COR-L47 (cell line): ENCODE results near the gene TNFRSF11A.

Experiments used
- DNase-seq: peaks from one replicate; lab custom pipeline; 2025; lab: John Stamatoyannopoulos, UW

The TNFRSF11A gene

GRCh38 chr18:62324917-62325805 lies at the start of gene TNFRSF11A:
Gene TNFRSF11A, plus strand, starts transcription at chr18:62325310. Its CDS starts 43 bp downstream, at chr18:62325353.
- DNase-seq = peak; percentile 55

DNA sequence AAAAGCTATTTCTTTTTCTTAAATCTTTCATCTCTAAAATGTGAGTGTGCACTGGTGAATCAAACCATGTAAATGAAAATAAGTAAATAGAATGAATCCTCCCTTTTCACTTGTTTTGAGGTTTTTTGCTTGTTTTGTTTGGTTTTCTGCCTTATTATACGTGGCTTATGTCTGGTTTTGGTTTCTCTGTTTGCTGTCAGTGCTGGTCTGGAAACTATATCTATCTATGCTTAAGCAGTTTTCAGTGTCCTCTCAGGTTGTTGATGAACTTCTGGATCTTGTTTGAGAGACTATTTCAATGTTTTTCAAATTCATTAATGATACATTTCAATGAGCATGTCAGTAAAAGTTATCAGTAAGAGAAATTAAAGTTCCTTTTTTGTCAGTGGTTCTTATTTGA lies 48.1 kb upstream of the TNFRSF11A start:
- DNase-seq = no peak

DNA sequence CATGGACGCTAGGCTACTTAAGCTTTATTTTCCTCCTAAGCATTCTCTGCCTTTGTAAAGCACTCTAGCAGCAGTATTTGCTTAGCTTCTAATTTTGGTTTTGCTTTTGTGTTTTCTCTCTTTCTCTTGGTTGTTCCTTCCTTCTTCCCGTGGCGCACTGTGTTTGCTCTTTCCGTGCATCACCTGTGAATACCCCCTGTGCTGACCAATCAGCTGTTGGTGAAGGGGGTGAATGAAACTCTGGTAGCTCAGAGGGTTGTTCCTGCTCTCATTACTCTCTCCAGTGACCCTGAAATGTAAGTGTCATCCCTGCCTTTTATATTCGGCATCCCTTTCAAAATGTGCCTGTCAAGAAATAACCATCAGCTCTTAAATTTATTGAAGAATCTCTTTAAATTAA lies 45.5 kb upstream of the TNFRSF11A start:
- peak; percentile 93 for DNase-seq

DNA sequence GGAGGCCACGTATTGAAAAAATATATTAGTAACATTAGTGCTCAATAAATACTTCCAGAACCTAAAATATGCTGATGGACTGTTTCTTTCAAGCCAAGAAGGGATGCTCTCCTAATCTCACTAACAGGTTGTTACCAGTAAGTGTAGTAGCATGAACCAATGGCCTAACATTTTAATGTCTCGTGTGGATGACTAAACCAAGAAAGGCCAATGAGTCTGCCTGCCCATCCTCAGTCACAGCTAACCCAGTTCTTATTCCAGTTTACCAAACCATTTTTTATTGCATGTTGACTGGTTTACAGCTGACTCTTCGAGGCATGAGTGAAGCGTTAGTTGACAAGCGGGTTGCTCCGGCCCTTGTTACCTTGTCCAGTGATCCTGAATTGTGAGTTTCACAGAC lies 45.1 kb upstream of the TNFRSF11A start:
- no peak for DNase-seq

- no peak for DNase-seq
Measured at GRCh38 chr18:62280786-62281185, 44.3 kb upstream of the TNFRSF11A start.

GRCh38 chr18:62281684-62282083 lies 43.4 kb upstream of the TNFRSF11A start:
- no peak for DNase-seq

GRCh38 chr18:62282188-62282629 lies 42.9 kb upstream of the TNFRSF11A start:
- DNase-seq = no peak

- DNase-seq = no peak
Measured at GRCh38 chr18:62284637-62285036, 40.5 kb upstream of the TNFRSF11A start.

- no peak for DNase-seq
Measured at GRCh38 chr18:62285281-62285680, 39.8 kb upstream of the TNFRSF11A start.

- no peak for DNase-seq
Measured at GRCh38 chr18:62287781-62288664, 37.1 kb upstream of the TNFRSF11A start.

GRCh38 chr18:62288665-62289008 lies 36.5 kb upstream of the TNFRSF11A start:
- DNase-seq = no peak

- DNase-seq = no peak
Measured at GRCh38 chr18:62289047-62289446, 36.1 kb upstream of the TNFRSF11A start.

- no peak for DNase-seq
Measured at GRCh38 chr18:62294073-62294472, 31.0 kb upstream of the TNFRSF11A start.

GRCh38 chr18:62300359-62300963 lies 24.6 kb upstream of the TNFRSF11A start:
- DNase-seq = no peak

GRCh38 chr18:62301322-62301721 lies 23.8 kb upstream of the TNFRSF11A start:
- DNase-seq = no peak

GRCh38 chr18:62312851-62313250 lies 12.3 kb upstream of the TNFRSF11A start:
- no peak for DNase-seq

DNA sequence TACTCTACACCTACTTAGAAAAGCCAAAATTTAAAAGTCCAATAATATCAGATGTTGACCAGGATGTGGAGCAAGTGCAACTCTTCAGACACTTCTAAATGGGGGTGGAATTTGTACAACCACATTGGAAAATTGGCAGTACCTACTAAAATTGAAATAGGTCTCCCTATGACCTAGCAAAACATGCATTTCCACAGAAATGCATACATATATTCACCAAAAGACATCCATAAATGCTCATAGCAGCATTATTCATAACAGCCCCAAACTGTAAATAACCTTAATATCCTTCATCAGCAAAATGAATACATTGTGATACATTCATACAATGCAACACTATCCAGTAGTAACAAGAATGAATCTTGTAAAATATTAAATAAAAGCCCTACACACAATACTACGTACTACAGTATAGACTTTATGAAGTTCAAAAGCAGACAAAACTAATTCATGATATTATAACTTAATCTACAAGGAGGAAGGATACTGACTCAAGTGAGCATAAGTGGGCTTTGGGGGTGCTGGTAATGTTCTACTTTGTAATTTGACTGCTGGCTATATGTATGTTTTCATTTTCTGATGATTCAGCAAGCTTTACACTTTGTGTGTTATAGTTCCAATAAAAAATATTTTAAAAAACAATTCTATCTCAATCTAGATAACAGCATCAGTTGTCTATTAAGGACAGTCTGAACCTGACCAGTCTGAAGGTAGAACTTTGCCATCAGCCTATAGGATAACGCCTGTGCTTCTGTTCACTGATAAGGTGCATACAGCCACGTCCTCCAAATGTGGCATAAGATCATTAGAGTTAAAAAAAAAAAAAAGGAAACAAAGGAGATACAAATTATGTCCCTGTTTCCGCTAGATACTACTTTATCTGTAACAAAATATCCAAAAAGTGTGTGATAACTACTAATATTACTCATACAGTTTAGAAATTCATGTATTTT lies 6.6 kb upstream of the TNFRSF11A start:
- no peak for DNase-seq

DNA sequence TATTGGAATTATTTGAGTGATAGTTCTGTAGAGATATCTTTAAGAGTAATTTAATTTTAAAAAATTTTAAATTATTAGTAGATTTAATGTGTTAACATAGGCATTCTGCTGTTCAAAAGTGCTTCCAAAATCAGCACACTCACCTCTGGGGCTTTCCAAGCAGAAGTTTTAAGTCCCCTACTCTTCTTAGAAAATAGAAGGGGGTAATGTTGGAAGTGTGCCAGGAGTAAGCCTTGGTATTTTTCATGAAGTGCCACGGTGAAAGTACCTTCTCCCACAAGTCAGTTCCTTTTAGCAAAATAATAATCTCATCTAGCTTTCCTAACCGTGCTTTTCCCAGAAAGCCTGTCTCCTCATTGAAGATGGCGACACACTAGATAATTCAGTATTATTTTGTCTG lies 3.9 kb upstream of the TNFRSF11A start:
- no peak for DNase-seq

- no peak for DNase-seq
Measured at GRCh38 chr18:62323483-62324180, 1.5 kb upstream of the TNFRSF11A start.

- DNase-seq = no peak
Measured at GRCh38 chr18:62324181-62324828, 805 bp upstream of the TNFRSF11A start.
